ENCODE measurements around the gene S100PBP. TPM values are rescaled to one million over a fixed set of nuclear protein-coding genes. Genes with fewer than 3 reads are reported as not detected.

The S100PBP gene
- total and polyA plus RNA-seq, 2 of the 4 experiments (the other 2 are of a cell fraction) = 13.9 to 20.3 TPM

DNA sequence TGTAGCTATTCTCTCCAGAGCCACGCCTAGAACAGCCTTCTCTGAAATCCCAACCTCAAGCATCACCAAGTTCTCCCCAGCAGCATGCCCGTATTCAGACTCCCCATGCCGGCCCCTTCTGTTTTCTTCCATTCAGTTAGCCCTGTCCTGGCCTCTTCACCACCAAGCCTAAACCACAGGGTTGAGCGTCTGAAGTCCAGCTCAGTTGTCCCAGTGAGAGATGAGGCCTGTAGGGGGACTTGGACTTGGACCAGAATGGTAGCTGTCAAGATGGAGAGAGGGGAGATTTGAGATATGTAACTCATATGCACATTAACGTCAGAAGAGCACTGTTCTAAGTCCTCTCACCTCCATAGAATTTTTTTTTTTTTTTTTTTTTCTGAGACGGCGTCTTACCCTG is 89.2 kb downstream of the S100PBP start:
- intact Hi-C loops (cut with micrococcal nuclease) (no loop called here), in situ Hi-C loops (cut with MboI; ENCODE audit: low sequenced_read_pairs) (no loop called here), dilution Hi-C loops (cut with HindIII; ENCODE audit: low sequenced_read_pairs, unreplicated experiment) (no loop called here)
- Histone ChIP-seq H3K79me1 (ENCODE audit: low read depth in 1 of 2, low read length in 2 of 2) (no peaks in the 10 kb centered on the region), H4K20me1 (ENCODE audit: insufficient read depth, low read length) (no peaks in the 10 kb centered on the region), H3K9ac (ENCODE audit: low read depth, low read length) (no peak overlapping the region), H2BK5ac (ENCODE audit: low read depth, low read length, poor library complexity, severe bottlenecking) (no peak overlapping the region), H3K4me3 (ENCODE audit: insufficient read depth, low read depth, low read length) (no peak overlapping the region), H3K14ac (replicated peaks; ENCODE audit: low read depth, low read length) (no peak overlapping the region), H3K9me1 (ENCODE audit: insufficient read depth, low read length) (no peaks in the 10 kb centered on the region), H2AK5ac (ENCODE audit: low read depth, low read length) (no peak overlapping the region), H3K4me1 (ENCODE audit: control insufficient read depth, insufficient read depth, low read length) (no peaks in the 10 kb centered on the region), H3K4me2 (ENCODE audit: low read depth, low read length) (no peak overlapping the region), H3K56ac (ENCODE audit: extremely low read depth, insufficient read depth, low read length) (no peak overlapping the region), H3K36me3 (ENCODE audit: control insufficient read depth, insufficient read depth, low read length) (no peaks in the 10 kb centered on the region), H3K27me3 (ENCODE audit: control insufficient read depth, insufficient read depth, low read length) (peaks cover 5% of the 10 kb centered on the region), H2AFZ (replicated peaks; ENCODE audit: low read length, poor library complexity) (no peak overlapping the region), H4K91ac (ENCODE audit: insufficient read depth, low read depth, low read length) (no peak overlapping the region), H3K27ac (ENCODE audit: insufficient read depth, low read length) (no peak overlapping the region), H3K23ac (ENCODE audit: low read depth, low read length) (no peak overlapping the region), H3K9me3 (ENCODE audit: control insufficient read depth, insufficient read depth, low read length) (no peaks in the 10 kb centered on the region), H4K5ac (ENCODE audit: low read depth, low read length) (no peak overlapping the region), H2BK15ac (ENCODE audit: low read depth, low read length) (no peak overlapping the region), H3K18ac (ENCODE audit: low read depth, low read length) (no peak overlapping the region), H4K8ac (ENCODE audit: low read depth in 2 of 2, low read length in 2 of 2) (no peak overlapping the region), H3K4ac (ENCODE audit: low read depth, low read length) (no peak overlapping the region), H2BK20ac (ENCODE audit: low read depth, low read length) (no peak overlapping the region), H2BK120ac (ENCODE audit: low read depth, low read length) (no peak overlapping the region), H2AK9ac (replicated peaks; ENCODE audit: low read depth, low read length, poor library complexity) (no peak overlapping the region)
- POLR2A ChIA-PET (ENCODE audit: unreplicated experiment) = no interaction called here
- WGBS, 2 experiments (ENCODE audit: extremely low coverage in 2 of 2, insufficient read length in 1 of 2) = no CpG with 5 or more reads among the region's 7 CpGs
- DNase-seq (no peak), ATAC-seq (ENCODE audit: low read depth) (no peak)
- CTCF ChIA-PET = no interaction called here
- TF ChIP-seq CHD1 (IDR thresholded peaks at IDR 0.05; ENCODE audit: low read depth, low read length) (no peak), RCOR1 (IDR thresholded peaks at IDR 0.05; ENCODE audit: insufficient replicate concordance, low read length) (no peak), CEBPB (IDR thresholded peaks at IDR 0.05; ENCODE audit: low read depth, low read length) (no peak), FOS (IDR thresholded peaks at IDR 0.05; ENCODE audit: low read depth, low read length) (no peak), MAZ (IDR thresholded peaks at IDR 0.05; ENCODE audit: borderline replicate concordance, low read depth, low read length) (no peak), BHLHE40 (IDR thresholded peaks at IDR 0.05; ENCODE audit: low read depth, low read length) (no peak), POLR2A (IDR thresholded peaks at IDR 0.05; ENCODE audit: low read depth, low read length) (no peak), RAD21 (IDR thresholded peaks at IDR 0.05; ENCODE audit: low read length) (no peak), NFE2L2 (IDR thresholded peaks at IDR 0.05; ENCODE audit: low read depth, low read length) (no peak), MXI1 (IDR thresholded peaks at IDR 0.05; ENCODE audit: borderline replicate concordance, low read depth, low read length) (no peak), RFX5 (IDR thresholded peaks at IDR 0.05; ENCODE audit: low read depth, low read length) (no peak)
- TF ChIP-seq, protein P1, sequence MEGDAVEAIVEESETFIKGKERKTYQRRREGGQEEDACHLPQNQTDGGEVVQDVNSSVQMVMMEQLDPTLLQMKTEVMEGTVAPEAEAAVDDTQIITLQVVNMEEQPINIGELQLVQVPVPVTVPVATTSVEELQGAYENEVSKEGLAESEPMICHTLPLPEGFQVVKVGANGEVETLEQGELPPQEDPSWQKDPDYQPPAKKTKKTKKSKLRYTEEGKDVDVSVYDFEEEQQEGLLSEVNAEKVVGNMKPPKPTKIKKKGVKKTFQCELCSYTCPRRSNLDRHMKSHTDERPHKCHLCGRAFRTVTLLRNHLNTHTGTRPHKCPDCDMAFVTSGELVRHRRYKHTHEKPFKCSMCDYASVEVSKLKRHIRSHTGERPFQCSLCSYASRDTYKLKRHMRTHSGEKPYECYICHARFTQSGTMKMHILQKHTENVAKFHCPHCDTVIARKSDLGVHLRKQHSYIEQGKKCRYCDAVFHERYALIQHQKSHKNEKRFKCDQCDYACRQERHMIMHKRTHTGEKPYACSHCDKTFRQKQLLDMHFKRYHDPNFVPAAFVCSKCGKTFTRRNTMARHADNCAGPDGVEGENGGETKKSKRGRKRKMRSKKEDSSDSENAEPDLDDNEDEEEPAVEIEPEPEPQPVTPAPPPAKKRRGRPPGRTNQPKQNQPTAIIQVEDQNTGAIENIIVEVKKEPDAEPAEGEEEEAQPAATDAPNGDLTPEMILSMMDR (conservative IDR thresholded peaks at IDR 0.05; ENCODE audit: low read depth, low read length) = no peak
- TF ChIP-seq, protein P2, sequence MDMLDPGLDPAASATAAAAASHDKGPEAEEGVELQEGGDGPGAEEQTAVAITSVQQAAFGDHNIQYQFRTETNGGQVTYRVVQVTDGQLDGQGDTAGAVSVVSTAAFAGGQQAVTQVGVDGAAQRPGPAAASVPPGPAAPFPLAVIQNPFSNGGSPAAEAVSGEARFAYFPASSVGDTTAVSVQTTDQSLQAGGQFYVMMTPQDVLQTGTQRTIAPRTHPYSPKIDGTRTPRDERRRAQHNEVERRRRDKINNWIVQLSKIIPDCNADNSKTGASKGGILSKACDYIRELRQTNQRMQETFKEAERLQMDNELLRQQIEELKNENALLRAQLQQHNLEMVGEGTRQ (IDR thresholded peaks at IDR 0.05; ENCODE audit: low read depth, low read length) = no peak
- TF ChIP-seq, protein P3, sequence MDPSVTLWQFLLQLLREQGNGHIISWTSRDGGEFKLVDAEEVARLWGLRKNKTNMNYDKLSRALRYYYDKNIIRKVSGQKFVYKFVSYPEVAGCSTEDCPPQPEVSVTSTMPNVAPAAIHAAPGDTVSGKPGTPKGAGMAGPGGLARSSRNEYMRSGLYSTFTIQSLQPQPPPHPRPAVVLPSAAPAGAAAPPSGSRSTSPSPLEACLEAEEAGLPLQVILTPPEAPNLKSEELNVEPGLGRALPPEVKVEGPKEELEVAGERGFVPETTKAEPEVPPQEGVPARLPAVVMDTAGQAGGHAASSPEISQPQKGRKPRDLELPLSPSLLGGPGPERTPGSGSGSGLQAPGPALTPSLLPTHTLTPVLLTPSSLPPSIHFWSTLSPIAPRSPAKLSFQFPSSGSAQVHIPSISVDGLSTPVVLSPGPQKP (IDR thresholded peaks at IDR 0.05; ENCODE audit: borderline replicate concordance, low read depth, low read length) = no peak
- no TSS peak for BruUV-seq (replicated peaks)
